ENCODE data around the gene GREB1.

GREB1 gene

DNA sequence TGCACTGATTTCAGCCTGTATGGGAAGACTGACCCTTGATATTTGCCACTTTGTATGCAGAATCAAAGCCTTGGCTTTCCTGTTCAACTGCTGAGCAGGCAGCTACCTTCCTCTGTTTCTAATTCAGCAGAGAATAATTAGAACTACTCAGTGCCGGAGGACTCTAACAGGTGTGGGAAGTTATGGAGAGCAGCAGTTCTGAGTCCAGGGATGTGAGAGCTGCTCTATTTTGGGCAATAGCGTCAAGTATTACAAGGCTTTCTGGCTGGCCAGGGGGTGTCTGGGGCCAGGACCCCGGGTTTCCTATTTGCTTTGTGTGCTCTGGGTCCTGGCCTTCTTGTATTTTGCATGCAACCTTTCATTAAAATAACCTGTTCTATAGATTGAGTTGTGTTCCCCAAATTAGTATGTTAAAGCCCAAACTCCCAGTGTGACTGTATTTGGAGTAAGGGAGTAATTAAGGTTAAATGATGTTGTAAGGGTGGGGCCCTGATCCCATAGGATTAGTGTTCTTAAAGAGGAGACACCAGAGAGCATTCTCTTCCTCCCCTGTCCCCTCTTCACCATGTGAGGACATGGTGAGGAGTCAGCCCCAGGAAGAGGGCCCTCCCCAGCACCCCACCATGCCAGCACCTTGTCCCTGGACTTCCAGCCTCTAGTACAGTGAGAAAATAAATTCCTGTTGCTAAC is 141.7 kb downstream of the GREB1 start:
- TF ChIP-seq, protein P1, sequence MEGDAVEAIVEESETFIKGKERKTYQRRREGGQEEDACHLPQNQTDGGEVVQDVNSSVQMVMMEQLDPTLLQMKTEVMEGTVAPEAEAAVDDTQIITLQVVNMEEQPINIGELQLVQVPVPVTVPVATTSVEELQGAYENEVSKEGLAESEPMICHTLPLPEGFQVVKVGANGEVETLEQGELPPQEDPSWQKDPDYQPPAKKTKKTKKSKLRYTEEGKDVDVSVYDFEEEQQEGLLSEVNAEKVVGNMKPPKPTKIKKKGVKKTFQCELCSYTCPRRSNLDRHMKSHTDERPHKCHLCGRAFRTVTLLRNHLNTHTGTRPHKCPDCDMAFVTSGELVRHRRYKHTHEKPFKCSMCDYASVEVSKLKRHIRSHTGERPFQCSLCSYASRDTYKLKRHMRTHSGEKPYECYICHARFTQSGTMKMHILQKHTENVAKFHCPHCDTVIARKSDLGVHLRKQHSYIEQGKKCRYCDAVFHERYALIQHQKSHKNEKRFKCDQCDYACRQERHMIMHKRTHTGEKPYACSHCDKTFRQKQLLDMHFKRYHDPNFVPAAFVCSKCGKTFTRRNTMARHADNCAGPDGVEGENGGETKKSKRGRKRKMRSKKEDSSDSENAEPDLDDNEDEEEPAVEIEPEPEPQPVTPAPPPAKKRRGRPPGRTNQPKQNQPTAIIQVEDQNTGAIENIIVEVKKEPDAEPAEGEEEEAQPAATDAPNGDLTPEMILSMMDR (IDR thresholded peaks at IDR 0.05; ENCODE audit: insufficient read depth, low read depth, low read length, missing control alignments), result no peak
- H3K4me3 ChIP-seq (ENCODE audit: low read depth, low read length), result no peak overlapping the region
- no peak for DNase-seq (ENCODE audit: low read depth)

DNA sequence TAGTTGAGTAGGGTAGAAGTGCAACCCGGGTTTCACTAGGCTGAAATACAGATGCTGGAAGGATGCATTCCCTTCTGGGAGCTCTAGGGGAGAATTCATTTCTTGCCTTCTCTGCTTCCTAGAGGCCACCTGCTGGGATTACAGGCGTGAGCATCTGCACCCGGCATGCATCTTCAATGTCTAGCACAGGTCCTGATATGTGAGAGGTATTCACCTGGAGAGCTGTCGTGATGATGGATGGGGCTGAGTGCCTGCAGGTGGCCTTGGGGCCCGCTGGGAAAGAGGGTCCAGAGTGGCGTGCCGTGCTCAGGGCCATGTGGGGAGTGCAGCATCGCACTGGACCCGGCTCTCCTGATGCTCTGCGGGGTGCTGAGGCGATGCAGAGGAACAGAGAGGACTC is 142.8 kb downstream of the GREB1 start:
- DNase-seq (ENCODE audit: low read depth), result no peak
- TF ChIP-seq, protein P1 (IDR thresholded peaks at IDR 0.05; ENCODE audit: insufficient read depth, low read depth, low read length, missing control alignments), result no peak
- H3K4me3 ChIP-seq (ENCODE audit: low read depth, low read length), result no peak overlapping the region

DNA sequence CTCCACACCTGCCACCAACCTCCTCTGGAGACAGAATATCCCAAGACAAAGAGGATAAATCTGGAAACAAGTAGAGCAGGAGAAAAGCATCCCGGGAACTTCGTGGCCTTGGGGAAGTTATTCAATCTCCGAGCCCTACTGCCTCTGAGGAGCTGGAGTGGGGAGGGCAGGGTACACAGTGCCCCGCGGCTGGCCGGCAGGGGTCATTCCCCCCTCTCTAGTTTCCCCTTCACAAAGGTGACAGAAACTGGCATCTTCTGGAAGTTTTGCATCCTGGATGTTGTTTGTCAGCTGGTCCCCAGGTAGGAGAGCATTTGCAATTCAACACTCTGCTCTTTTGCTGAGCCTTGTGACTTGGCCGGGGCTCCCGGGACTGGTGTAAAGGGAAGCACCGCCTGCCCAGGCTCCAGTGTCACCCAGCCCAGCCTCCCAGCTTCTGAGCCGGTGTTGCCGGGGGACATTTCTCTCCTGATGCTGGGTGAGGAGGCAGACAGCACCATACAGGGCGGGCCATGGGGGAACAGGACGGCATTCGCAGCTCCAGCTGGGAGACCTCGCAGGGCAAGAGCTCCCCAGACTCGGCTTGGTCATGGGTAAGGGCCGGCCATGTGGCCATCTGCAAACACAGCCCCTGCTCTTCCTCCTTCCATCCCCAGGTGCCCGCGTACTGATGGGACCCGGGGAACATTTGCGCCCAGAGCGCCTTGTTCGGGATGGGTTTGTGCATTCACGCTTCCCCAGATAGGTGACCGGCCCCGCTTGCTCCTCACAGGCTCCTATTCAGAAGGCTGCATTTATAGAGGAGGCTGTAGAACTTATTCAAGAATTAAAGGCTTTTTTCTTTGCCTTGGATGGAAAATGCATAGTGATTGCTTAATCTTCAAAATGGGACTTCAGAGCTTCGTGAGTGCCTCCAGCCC is 143.6 kb downstream of the GREB1 start:
- no peak overlapping the region for H3K4me3 ChIP-seq (ENCODE audit: low read depth, low read length)
- TF ChIP-seq, protein P1 (IDR thresholded peaks at IDR 0.05; ENCODE audit: insufficient read depth, low read depth, low read length, missing control alignments), result no peak

DNA sequence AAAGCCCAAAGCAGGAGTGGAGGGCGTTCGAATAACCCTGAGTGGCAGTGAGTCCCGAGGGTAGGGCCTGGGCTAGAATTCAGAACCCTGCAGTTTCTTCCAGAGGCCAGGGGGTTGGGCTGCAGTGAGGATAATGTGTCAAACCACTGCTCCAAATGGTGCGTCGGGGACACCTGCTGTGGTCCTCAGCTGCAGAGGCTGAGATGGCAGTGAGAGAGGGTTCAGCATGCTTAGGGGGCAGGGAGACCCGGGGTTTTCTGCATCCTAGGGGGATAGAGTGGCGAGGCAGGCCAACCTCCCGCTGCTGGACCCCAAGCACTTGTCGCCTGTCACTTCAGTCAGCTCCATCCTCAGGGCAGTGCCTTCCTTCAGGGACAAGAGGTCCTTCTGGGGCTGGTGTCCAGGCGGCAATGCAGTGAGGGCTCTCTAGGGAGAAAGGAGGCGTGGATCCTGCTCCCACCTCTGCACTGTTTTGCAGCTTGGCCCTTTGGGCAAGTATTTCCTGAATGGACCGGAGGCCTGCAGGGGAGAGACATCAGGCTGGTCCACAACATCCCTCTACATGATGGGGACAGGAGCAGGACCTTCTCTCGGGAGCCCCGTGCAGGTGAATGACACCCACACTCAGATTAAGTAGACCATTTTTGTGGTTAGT is 144.6 kb downstream of the GREB1 start:
- no peak overlapping the region for H3K4me3 ChIP-seq (ENCODE audit: low read depth, low read length)
- no peak for DNase-seq (ENCODE audit: low read depth)
- TF ChIP-seq, protein P1 (IDR thresholded peaks at IDR 0.05; ENCODE audit: insufficient read depth, low read depth, low read length, missing control alignments), result no peak

More for the DNA sequence above, 143.6 kb downstream of the GREB1 start:
- DNase-seq (ENCODE audit: low read depth), result no peak

DNA sequence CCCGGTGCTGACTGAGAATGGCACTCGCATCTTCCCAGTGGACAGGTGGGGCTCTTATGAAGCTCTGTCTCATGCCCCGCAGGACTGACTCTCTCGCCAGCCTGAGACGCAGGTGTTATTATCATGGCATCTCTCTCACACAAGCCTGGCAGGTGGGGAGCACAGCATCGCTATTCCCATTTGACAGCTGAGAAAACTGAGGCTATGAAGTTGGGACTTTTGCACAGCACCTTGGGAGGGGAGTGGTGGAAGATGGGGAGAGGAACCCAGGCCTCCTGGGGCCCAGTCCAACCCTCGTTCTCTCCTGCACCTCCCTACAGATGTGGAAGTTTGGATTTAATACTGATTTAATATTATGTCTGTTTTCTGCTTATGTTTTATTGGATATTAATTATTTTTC is 145.2 kb downstream of the GREB1 start:
- TF ChIP-seq, protein P1 (IDR thresholded peaks at IDR 0.05; ENCODE audit: insufficient read depth, low read depth, low read length, missing control alignments), result no peak
- DNase-seq (ENCODE audit: low read depth), result no peak
- H3K4me3 ChIP-seq (ENCODE audit: low read depth, low read length), result no peak overlapping the region

DNA sequence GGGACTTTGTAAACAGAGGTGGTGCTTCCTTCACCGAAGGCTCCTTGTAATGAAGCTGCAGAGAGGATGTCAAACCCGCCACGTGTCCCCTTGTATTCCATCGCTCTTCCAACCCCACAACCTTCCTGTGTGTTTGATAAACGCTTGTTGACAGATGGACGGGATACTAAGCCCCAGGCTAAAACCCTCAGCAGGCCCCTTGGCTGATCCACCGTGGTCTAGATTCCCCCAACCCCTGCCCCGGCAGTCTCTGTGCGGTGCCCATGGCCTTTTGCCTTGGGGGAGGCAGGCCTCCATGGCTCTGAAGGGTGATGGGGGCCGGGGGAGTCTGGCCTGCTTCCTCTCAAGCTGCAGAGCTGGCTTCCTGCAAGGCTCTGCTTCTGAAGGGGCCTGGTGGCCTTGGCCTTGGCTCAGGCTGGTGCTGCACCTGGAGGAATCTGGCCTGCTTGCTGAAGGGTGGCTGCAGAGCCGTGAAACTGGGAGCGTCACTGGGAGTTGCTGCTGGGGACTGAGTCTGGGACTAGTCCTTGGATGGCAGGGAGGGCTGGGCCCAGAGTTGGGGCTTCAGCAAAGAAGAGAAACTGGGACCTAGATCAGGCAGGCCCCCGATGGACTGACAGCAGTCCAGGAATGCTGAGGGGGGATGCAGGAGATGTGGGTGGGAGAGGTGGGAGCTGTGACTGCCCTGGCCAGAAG is 145.8 kb downstream of the GREB1 start:
- TF ChIP-seq, protein P1 (IDR thresholded peaks at IDR 0.05; ENCODE audit: insufficient read depth, low read depth, low read length, missing control alignments), result no peak
- H3K4me3 ChIP-seq (ENCODE audit: low read depth, low read length), result no peak overlapping the region
- no peak for DNase-seq (ENCODE audit: low read depth)

Measured in GM12865 (cell line).